Ishikawa (cell line): ENCODE measurements around the gene PIGQ.

Experiments used
- CEBPB ChIP-seq: IDR thresholded peaks from 2 replicates; pipeline ENCODE4 v1.6.1; 2012
- CREB1 ChIP-seq: IDR thresholded peaks from 2 replicates; pipeline ENCODE4 v1.6.1; 2012; ENCODE audit warnings: low read depth
- EGR1 ChIP-seq: IDR thresholded peaks from 2 replicates; pipeline ENCODE4 v1.6.1; 2012
- EP300 ChIP-seq: IDR thresholded peaks from 2 replicates; pipeline ENCODE4 v1.6.1; 2012; ENCODE audit warnings: borderline replicate concordance
- FOXM1 ChIP-seq: IDR thresholded peaks from 2 replicates; pipeline ENCODE4 v1.6.1; 2012; ENCODE audit warnings: low read depth, borderline replicate concordance
- NFIC ChIP-seq: IDR thresholded peaks from 2 replicates; pipeline ENCODE4 v1.6.1; 2012
- RAD21 ChIP-seq: IDR thresholded peaks from 2 replicates; pipeline ENCODE4 v1.6.1; 2012; ENCODE audit warnings: low read depth
- TAF1 ChIP-seq: IDR thresholded peaks from 2 replicates; pipeline ENCODE4 v1.6.1; 2012; ENCODE audit warnings: low read depth, mild to moderate bottlenecking
- TCF12 ChIP-seq: IDR thresholded peaks from 2 replicates; pipeline ENCODE4 v1.6.1; 2012; ENCODE audit warnings: low read depth
- TEAD4 ChIP-seq: IDR thresholded peaks from 2 replicates; pipeline ENCODE4 v1.6.1; 2012
- YY1 ChIP-seq: IDR thresholded peaks from 2 replicates; pipeline ENCODE4 v1.6.1; 2012; ENCODE audit warnings: low read depth
- ZBTB7A ChIP-seq: IDR thresholded peaks from 2 replicates; pipeline ENCODE4 v1.6.1; 2012; ENCODE audit warnings: low read depth
- TF ChIP-seq, protein P1 (sequence below): IDR thresholded peaks from 2 replicates; pipeline ENCODE4 v1.6.1; 2012
- TF ChIP-seq, protein P2 (sequence below): IDR thresholded peaks from 2 replicates; pipeline ENCODE4 v1.6.1; 2012
- TF ChIP-seq, protein P3 (sequence below): IDR thresholded peaks from 2 replicates; pipeline ENCODE4 v1.6.1; 2012; ENCODE audit warnings: low read depth, mild to moderate bottlenecking

PIGQ gene

DNA sequence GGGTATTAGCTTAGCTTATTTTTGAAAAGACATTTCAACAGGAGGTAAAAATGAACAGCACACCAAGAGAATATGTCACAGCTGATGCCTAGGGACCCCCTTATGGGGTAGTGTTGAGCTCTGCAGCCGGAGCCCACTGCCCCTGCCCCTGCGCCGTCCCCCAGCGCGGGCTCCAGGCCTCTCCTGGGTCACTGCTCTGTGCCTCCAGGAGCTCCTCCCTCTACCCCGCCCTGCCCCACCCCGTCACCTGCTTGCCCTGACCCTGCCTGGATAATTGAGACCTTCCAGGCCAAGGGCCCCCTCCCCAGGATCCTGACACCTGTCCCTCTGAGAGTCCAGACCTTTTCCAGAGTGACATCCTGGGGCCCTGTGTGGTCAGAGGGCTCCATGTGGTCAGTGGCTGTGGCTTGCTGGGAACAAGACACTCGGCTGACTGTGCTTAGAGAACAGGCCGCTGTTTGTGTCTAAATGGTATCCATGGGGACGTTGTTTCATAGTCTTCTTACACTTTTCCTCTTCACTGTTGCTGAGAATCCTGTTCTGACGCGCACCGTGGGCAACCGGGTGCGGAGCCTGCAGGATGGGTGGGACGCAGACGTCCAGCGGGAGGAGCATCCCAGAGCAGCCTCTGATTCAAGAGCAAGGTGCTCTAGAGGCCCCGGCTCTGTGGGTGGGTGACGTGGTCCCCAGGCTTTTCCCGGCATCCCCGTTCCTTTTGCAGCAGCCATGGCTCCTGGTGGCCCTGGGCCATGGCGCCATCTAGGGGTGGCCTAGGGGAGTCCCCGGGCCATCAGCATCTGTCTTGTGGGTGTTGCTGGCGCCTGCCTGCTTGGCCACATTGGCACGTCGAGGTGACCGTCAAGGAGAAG, 41.0 kb downstream of the PIGQ start:
- TF ChIP-seq TEAD4 = no peak
- TF ChIP-seq RAD21 = peak; percentile 53

DNA sequence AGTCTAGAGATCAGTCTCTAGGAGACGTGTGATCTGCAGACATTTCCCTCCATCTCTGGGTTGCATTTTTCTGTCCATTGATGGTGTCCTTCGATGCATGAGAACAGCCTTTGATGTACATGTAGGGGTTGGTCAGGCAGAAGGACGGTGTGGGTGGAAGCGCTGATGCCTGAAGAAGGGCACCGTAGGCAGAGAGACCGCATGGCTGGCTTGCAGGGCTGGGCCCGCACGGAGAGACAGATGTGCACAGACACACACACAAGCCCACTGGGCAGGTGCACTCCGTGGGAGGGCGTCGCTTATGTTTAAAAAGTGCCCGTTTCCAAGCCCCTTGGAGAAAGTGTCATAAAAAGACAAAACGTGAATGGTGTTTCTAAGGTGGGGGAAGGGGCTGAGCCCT, 45.4 kb downstream of the PIGQ start:
- TF ChIP-seq, protein P1, sequence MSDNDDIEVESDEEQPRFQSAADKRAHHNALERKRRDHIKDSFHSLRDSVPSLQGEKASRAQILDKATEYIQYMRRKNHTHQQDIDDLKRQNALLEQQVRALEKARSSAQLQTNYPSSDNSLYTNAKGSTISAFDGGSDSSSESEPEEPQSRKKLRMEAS = 0 out of 2 replicates have a peak, but pooled peaks have one; percentile 13
- TF ChIP-seq RAD21 = no peak
- TF ChIP-seq CREB1 = no peak
- TF ChIP-seq CEBPB = no peak
- TF ChIP-seq ZBTB7A = no peak
- TF ChIP-seq FOXM1 = no peak
- TF ChIP-seq TEAD4 = no peak
- TF ChIP-seq NFIC = no peak
- no peak for TF ChIP-seq EP300
- no peak for TF ChIP-seq YY1
- TF ChIP-seq, protein P2, sequence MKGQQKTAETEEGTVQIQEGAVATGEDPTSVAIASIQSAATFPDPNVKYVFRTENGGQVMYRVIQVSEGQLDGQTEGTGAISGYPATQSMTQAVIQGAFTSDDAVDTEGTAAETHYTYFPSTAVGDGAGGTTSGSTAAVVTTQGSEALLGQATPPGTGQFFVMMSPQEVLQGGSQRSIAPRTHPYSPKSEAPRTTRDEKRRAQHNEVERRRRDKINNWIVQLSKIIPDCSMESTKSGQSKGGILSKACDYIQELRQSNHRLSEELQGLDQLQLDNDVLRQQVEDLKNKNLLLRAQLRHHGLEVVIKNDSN = no peak
- 0 out of 2 replicates have a peak, but pooled peaks have one; percentile 50 for TF ChIP-seq EGR1
- no peak for TF ChIP-seq TCF12

DNA sequence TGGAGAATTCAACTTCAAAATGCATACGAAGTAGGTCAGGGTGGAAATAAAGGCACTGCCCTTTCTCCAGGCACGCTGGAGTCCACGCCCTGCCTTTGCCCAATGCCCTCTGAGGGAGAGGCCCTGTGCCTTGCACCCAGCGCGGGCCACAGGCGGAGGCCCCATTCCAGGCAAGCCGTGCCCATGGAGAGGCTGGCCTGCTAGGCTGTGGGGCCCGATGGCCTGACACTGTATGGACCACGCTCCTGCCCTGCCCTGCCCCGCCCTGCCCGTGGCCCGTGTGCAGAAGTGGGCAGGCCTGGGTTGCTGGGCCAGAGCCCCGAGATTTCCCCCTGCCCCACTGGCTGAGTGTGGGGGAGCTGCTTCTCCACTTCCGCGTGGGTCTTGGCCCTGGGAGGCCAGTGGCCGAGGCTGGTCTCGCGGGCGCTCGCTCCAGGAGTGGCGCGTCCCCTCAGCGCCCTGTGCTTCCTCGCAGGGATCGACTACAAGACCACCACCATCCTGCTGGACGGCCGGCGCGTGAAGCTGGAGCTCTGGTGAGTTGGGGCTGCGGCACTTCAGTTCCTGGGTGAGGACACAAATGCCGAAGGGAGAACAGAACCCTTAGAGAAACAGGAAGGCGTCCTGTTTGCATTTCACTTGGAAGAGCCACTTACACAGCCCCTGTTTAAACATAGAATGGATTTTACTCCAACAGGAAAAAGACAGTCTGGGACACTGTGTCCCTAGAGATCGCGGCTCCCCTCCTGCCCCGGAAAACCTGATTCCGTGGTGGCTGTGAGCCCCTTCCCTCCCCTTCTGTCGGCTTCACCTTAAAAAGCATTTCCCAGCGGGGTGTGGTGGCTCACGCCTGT, 47.2 kb downstream of the PIGQ start:
- TF ChIP-seq EP300 (no peak), TAF1 (no peak)

DNA sequence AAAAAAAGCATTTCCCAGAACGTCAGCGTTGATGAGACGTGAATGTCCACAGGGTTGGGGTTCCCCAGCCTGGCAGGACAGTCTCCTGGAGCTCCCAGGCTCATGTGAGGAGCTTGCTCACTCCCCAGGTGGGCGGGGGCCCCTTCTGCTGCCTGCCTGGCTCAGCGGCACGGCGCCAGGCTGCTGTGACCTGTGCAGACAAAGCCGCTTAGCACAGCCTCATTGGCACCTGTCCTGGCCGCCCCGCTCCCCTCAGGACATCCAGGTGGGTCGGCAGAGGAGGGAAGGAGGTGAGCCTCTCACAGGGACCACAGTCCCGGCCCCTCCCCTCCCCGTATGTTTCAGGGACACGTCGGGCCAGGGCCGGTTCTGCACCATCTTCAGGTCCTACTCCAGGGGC, 48.1 kb downstream of the PIGQ start:
- TF ChIP-seq ZBTB7A (no peak), CEBPB (no peak), FOXM1 (no peak), TEAD4 (no peak), CREB1 (no peak), TAF1 (no peak), TCF12 (no peak), RAD21 (no peak), YY1 (no peak), EGR1 (no peak), NFIC (no peak)
- TF ChIP-seq, protein P2 = no peak
- TF ChIP-seq, protein P3, sequence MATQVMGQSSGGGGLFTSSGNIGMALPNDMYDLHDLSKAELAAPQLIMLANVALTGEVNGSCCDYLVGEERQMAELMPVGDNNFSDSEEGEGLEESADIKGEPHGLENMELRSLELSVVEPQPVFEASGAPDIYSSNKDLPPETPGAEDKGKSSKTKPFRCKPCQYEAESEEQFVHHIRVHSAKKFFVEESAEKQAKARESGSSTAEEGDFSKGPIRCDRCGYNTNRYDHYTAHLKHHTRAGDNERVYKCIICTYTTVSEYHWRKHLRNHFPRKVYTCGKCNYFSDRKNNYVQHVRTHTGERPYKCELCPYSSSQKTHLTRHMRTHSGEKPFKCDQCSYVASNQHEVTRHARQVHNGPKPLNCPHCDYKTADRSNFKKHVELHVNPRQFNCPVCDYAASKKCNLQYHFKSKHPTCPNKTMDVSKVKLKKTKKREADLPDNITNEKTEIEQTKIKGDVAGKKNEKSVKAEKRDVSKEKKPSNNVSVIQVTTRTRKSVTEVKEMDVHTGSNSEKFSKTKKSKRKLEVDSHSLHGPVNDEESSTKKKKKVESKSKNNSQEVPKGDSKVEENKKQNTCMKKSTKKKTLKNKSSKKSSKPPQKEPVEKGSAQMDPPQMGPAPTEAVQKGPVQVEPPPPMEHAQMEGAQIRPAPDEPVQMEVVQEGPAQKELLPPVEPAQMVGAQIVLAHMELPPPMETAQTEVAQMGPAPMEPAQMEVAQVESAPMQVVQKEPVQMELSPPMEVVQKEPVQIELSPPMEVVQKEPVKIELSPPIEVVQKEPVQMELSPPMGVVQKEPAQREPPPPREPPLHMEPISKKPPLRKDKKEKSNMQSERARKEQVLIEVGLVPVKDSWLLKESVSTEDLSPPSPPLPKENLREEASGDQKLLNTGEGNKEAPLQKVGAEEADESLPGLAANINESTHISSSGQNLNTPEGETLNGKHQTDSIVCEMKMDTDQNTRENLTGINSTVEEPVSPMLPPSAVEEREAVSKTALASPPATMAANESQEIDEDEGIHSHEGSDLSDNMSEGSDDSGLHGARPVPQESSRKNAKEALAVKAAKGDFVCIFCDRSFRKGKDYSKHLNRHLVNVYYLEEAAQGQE = no peak
- TF ChIP-seq, protein P1 = no peak

DNA sequence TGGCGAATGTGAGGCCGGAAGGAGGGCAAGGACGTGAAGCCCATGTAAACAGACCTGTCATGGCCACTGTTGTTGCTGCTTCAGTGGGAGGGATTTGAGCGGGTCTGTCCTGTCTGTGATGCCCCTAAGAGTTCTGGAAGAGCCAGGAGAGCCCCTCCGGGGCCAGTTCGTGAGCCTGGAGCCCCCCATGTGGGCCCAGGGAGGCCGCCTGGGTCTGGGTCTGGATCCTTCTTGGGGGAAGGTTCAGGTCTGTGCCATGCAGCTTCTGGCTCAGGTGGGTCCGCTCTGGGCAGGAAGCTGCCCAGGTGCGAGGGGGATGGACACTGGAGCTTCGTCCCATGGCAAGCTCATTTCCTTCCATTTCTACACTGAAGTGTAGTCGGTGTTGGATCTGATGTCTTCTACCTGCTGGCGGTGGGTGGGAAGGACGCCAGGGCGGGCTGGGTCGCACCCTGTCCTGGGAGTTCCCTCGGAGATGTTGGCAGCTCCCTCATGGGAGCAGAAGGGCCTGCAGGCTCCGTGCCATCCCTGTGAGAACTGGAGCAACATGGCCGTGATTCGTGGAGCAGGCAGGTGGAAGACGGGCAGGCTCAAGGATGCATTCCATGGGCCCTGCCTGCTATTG, 49.8 kb downstream of the PIGQ start:
- TF ChIP-seq CREB1 = no peak
- TF ChIP-seq, protein P1 = no peak
- no peak for TF ChIP-seq TAF1
- no peak for TF ChIP-seq RAD21
- TF ChIP-seq TCF12 = no peak
- TF ChIP-seq, protein P2 = no peak
- no peak for TF ChIP-seq NFIC
- TF ChIP-seq EP300 = no peak
- TF ChIP-seq YY1 = no peak
- TF ChIP-seq ZBTB7A = no peak
- TF ChIP-seq EGR1 = no peak
- TF ChIP-seq TEAD4 = no peak
- TF ChIP-seq, protein P3 = no peak
- no peak for TF ChIP-seq FOXM1
- TF ChIP-seq CEBPB = no peak
